AG09319 (cell line): ENCODE data around the gene TFPI.
A peak's percentile ranks its signal among the peaks of the same experiment; 100 is the strongest.
"Not testable (repeated sequence)": the region's sequence is repeated elsewhere in the genome, so short reads cannot be mapped to it uniquely, and the experiment has no call there.

ENCODE experiments used
- DNase-seq: peaks from one replicate; pipeline ENCODE4 v3.0.0-alpha.2; 2010; ENCODE audit warnings: low read depth; ENCODE audit errors: extremely low read depth
- TF ChIP-seq, protein P1 (sequence below): IDR thresholded peaks from 2 replicates; pipeline ENCODE4 v1.5.1; 2011; ENCODE audit warnings: low read depth, mild to moderate bottlenecking, inconsistent platforms, low read length, moderate library complexity

TFPI gene

DNA sequence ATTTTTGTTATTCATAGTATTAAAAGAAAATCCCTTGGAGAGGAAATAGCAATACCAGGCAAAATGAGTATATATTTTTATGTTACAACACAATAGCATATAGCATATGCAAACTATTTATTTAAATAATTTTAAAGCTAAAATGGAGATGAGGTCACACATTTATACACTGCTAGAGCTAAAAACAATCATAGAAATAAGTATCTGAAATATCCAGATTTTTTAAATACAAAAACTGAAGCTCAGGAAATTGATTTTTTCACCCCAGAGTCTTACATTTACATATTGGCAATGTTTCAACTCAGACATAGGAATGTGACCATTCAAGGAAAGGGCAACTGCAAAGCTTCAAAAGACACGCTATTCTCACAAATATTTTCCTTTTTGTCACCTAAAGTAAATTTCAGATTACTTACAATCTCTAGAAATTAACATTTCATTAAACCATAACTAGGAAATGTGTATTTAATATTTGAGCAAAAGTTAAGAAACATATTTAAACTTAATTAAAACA lies 8.9 kb downstream of the TFPI start:
- TF ChIP-seq, protein P1, sequence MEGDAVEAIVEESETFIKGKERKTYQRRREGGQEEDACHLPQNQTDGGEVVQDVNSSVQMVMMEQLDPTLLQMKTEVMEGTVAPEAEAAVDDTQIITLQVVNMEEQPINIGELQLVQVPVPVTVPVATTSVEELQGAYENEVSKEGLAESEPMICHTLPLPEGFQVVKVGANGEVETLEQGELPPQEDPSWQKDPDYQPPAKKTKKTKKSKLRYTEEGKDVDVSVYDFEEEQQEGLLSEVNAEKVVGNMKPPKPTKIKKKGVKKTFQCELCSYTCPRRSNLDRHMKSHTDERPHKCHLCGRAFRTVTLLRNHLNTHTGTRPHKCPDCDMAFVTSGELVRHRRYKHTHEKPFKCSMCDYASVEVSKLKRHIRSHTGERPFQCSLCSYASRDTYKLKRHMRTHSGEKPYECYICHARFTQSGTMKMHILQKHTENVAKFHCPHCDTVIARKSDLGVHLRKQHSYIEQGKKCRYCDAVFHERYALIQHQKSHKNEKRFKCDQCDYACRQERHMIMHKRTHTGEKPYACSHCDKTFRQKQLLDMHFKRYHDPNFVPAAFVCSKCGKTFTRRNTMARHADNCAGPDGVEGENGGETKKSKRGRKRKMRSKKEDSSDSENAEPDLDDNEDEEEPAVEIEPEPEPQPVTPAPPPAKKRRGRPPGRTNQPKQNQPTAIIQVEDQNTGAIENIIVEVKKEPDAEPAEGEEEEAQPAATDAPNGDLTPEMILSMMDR: no peak

DNA sequence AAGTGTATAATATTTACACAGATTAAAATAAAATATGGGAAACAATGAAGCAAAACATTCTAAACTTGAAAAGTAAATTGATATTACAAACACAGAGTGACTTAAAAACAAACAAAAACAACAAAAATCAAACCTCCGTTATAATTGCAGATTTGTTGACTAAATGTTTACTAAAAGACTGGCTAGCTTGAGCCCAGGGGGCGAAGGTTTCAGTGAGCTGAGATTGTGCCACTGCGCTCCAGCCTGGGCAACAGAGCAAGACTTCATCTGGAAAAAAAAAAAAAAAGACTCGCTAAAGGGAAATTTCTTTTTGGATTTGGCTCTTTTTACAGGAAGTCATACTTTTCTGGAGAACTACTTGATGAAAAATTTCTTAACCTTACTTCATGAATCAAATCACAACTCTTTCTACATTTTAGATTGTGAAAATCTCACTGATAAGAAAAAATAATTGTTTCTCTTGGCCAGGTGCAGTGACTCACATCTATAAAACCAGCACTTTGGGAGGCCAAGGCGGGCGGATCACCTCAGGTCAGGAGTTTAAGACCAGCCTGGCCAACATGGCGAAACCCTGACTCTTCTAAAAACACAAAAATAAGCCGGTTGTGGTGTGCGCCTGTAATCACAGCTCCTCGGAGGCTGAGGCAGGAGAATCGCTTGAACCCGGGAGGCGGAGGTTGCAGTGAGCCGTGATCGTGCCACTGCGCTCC lies 9.7 kb downstream of the TFPI start:
- DNase-seq: no peak
- TF ChIP-seq, protein P1: no peak

More for the DNA sequence above, 8.9 kb downstream of the TFPI start:
- no peak for DNase-seq

DNA sequence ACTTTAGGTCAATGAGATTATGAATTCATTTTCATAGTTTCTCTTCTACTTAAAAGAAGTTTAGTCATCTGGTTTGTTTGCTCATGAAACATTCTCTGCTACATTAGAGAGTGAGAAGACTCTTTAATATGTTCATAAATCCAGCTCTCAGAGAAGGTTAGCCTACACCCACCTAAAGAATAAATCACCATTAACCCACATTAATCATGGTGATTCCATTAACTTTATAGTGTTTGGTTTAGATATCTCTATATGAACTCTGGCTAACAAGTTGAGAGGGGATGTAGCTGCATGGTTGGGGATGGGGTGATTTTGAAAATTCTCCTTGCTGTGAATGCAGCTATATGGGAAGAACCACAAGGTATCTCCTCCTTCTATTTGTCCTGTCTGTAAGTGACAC lies 10.7 kb downstream of the TFPI start:
- DNase-seq: no peak
- TF ChIP-seq, protein P1: no peak

DNA sequence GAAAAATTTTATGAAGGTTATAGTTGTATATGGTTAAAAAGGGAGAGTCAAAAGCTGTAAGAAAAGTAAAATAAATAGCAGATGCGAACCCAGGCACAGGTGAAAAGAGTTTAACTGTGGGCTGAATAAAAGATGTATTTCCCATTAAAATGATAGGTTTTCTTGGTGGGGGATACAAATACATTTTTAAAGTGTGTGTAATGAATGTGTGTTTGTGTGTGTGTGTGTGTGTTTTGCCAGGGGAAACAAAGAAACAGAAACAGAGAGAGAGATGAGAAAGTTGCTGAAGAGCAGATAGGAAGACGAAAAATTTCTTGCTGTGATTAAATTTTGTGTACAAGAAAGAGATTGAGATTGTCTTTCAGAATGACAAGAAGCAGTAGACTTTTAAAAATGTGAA lies 12.1 kb downstream of the TFPI start:
- TF ChIP-seq, protein P1: no peak
- DNase-seq: no peak

DNA sequence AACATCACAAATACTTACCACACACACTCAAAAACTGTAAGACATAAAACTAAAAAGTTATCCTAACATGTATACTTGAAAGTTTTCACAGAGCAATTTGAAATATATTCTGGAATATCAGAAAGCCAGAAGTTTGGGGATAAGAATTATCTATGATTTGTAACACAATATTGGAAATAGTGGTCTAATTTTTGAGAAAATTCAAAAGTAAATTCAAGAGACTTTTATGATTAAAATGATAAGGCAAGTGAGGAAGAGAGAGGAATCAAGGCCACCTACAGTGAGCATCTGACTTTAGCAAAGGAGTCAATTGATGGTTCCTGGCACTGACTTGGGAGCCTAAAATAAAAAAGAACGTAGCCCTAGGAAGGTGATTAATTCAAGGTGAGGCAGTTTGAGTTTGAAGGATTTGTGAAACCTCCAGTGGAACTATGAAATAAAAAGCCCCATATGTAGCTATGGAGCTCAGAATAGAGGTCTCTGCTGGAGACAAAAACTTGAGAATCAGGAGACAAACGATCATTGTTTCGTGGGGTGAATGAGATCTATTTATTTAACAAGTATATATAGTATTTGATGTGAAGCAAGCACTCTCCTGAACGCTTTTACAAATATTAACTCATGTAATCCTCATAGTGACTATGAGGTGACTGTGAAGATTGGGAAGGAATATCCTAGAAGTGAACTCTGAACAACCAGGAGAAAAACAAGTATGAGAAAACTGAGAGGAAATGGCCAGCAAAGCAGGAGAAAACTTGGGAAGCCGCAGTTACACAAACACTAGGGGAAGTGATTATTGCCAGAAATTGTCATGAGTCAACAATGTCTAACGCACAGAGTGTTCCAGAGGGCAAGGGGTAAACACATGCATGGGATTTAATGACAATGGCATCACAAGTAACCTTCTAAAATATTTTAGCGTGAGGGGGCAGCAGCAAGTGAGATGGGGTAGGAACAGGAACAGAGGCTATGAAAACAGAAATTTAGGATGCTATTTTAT lies 12.8 kb downstream of the TFPI start:
- TF ChIP-seq, protein P1: no peak
- peak; percentile 52 for DNase-seq

DNA sequence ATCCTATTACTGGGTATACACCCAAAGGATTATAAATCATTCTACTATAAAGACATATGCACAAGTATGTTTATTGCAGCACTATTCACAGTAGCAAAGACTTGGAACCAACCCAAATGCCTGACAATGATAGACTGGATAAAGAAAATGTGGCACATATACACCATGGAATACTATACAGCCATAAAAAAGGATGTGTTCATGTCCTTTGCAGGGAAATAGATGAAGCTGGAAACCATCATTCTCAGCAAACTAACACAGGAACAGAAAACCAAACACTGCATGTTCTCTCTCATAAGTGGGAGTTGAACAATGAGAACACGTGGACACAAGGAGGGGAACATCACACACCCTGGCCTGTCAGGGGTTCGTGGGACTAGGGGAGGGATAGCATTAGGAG lies 16.0 kb downstream of the TFPI start:
- not testable (repeated sequence) for DNase-seq

DNA sequence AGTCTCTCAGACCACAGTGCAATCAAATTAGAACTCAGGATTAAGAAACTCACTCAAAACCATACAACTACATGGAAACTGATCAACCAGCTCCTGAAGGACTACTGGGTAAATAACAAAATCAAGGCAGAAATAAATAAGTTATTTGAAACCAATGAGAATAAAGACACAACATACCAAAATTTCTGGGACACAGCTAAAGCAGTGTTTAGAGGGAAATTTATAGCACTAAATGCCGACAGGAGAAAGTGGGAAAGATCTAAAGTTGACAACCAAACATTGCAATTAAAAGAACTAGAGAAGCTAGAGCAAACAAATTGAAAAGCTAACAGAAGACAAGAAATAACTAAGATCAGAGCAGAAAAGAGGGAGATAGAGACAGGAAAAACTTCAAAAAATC lies 18.9 kb downstream of the TFPI start:
- DNase-seq: not testable (repeated sequence)
